OCI-LY3 (cell line): ENCODE results near the gene DSCAM.

Experiments
- CTCF ChIP-seq: fragments of 200-600, 300-600 bp; sonication (generic); IDR thresholded peaks from 2 replicates; pipeline ENCODE4 v1.5.1; 2014; ENCODE audit warnings: antibody characterized with exemption, low read length, low read depth
- EZH2phosphoT487 ChIP-seq: fragments of 200-600 bp; shearing (Covaris generic); IDR thresholded peaks from 2 replicates; pipeline ENCODE4 v1.6.1; 2018; ENCODE audit warnings: antibody characterized with exemption, mixed run types, low read depth

- TF ChIP-seq CTCF (no peak), EZH2phosphoT487 (no peak)
Observed at GRCh38 chr21:40454057-40454456, 392.9 kb downstream of the DSCAM start.
